ENCODE results near the gene EPHB2.

EPHB2 gene

GRCh38 chr1:22753481-22753971, 42.9 kb downstream of the EPHB2 start:
- H3K27ac ChIP-seq = no peak overlapping the region

GRCh38 chr1:22754106-22754768, 43.6 kb downstream of the EPHB2 start:
- H3K27ac ChIP-seq = no peak overlapping the region
- TF ChIP-seq ZFX (IDR thresholded peaks at IDR 0.05; ENCODE audit: borderline replicate concordance) (no peak), CTCF (IDR thresholded peaks at IDR 0.05) (no peak)

More at GRCh38 chr1:22753481-22753971, 42.9 kb downstream of the EPHB2 start:
- TF ChIP-seq ZFX (IDR thresholded peaks at IDR 0.05; ENCODE audit: borderline replicate concordance) (no peak), CTCF (IDR thresholded peaks at IDR 0.05) (no peak)

GRCh38 chr1:22754824-22755223, 44.2 kb downstream of the EPHB2 start:
- TF ChIP-seq CTCF (IDR thresholded peaks at IDR 0.05) = no peak
- no peak for TF ChIP-seq ZFX (IDR thresholded peaks at IDR 0.05; ENCODE audit: borderline replicate concordance)
- H3K27ac ChIP-seq = no peak overlapping the region

- TF ChIP-seq ZFX (IDR thresholded peaks at IDR 0.05; ENCODE audit: borderline replicate concordance) = no peak
- no peak for TF ChIP-seq CTCF (IDR thresholded peaks at IDR 0.05)
- no peak overlapping the region for H3K27ac ChIP-seq
Measured at GRCh38 chr1:22755641-22756040, 45.0 kb downstream of the EPHB2 start.

- H3K27ac ChIP-seq = no peak overlapping the region
- TF ChIP-seq ZFX (IDR thresholded peaks at IDR 0.05; ENCODE audit: borderline replicate concordance) (no peak), CTCF (IDR thresholded peaks at IDR 0.05) (no peak)
Measured at GRCh38 chr1:22756125-22756735, 45.6 kb downstream of the EPHB2 start.

GRCh38 chr1:22760455-22760854, 49.8 kb downstream of the EPHB2 start:
- TF ChIP-seq CTCF (IDR thresholded peaks at IDR 0.05) (no peak), ZFX (IDR thresholded peaks at IDR 0.05; ENCODE audit: borderline replicate concordance) (no peak)
- no peak overlapping the region for H3K27ac ChIP-seq

- TF ChIP-seq ZFX (IDR thresholded peaks at IDR 0.05; ENCODE audit: borderline replicate concordance) = no peak
- TF ChIP-seq CTCF (IDR thresholded peaks at IDR 0.05) = no peak
- no peak overlapping the region for H3K27ac ChIP-seq
Measured at GRCh38 chr1:22761101-22761500, 50.5 kb downstream of the EPHB2 start.

All from 22Rv1 (cell line).